ENCODE measurements around the gene KCNAB1.
A peak's percentile ranks its signal among the peaks of the same experiment; 100 is the strongest.
"Not testable (repeated sequence)": the region's sequence is repeated elsewhere in the genome, so short reads cannot be mapped to it uniquely, and the experiment has no call there.

KCNAB1 gene

DNA sequence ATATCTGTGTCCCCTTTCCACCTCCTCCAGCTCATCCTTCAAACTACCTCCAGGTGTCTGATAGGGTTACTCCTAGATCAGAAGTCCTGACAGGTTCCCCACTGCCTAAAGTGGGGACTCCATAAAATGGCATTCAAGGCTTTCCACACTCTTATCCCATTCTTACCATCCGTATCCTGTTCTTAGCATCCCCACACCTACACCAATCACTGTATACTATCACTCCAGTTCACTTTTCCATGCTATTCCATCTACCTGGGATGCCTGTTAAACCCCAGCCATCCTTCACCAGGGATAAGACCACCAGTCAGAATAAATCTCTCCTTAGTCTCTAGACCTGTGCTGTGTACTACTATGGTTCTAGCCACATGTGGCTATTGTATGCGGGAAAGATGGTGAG, 415.4 kb downstream of the KCNAB1 start:
- DNase-seq (ENCODE audit: low read depth, low spot score) = no peak

DNA sequence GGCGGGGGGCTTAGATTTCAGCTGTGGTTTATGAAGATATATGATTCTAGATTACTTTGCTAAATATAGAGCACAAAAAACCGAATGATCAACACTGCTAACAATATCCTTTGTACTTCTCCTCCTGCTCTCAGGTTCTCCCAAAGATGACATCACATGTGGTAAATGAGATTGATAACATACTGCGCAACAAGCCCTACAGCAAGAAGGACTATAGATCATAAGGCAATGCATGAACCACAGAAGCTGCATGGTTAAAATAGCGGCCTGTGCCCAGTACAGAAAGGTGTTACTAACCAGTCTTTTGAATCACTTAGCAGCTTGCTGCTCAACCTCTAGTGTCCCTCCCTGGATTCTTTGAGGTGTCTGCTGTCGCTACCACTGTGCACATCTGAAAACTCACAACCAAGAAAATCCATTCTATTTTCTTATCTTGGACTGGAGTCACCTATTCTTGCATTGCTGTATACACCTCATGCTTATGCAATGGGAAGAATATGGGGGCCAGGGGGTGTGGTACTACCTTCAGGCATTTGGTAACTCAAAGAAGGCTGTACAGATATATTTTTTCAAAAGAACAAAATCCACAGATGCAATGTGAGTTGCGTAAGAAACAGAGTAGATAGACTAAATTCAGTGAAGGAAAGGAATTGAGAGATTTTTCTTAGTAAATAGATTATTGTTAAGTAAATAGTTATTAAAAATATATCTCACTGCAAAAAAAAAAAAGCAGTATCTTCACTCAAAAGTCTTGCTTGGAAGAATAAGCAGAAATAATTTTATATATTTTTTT, 416.3 kb downstream of the KCNAB1 start:
- DNase-seq (ENCODE audit: low read depth, low spot score) = no peak

DNA sequence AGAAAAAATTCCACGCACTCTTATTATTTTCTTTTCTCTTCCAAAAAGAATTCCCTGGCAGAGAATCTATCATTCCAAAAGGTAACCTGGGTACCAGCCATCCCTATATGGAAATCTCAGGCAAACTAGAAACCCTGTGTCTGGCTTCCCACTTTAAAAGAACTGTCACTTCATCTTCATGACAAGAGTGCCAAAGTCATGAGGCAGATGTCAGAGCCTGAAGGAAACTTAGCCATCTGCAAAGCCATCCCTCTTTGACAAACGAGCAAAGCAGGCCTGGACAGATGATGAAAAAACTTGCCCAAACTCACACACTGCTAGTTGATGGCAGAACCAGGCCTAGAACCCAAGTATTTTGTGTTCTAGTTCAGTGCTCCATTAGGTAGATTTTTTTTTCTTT, 418.7 kb downstream of the KCNAB1 start:
- DNase-seq (ENCODE audit: low read depth, low spot score) = no peak

GRCh38 chr3:156539802-156540201, 419.4 kb downstream of the KCNAB1 start:
- DNase-seq (ENCODE audit: low read depth, low spot score) = no peak

DNA sequence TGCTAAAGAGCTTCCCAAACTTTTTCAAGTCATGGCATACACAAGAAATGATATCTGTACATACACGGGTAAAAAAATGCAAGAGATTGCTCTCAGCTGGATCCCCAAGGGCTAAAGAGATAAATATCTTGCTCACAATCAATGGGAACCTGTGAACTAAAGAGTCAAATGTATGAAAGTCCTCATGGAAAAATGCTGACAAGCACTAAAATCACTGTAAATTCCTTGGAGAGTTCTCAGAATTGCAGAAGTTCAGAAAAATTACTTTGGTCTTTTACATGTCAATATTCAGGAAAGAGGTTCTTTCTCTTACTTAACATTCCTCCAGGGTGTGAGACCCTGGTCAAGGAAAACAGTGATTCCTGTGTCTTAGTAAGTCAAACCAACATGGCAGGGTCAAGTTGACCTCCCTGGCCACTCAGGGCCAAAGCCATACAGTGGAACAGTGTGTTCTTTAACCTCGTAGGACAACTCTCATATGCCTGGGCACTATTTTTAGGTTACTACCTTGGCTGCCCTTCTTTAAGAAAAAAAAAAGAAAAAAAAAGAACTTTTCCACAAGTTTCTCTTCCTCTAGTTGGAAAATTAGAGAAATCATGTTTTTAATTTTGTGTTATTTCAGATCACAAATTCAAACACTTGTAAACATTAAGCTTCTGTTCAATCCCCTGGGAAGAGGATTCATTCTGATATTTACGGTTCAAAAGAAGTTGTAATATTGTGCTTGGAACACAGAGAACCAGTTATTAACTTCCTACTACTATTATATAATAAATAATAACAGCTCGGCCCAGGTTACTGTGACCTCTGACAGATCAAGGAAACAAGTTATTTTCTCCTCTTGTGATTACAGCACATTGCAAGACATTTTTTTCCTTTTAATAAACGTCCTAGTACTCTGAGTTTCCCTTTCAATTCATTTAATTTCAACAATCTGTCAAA, 422.0 kb downstream of the KCNAB1 start:
- DNase-seq (ENCODE audit: low read depth, low spot score) = no peak

- DNase-seq (ENCODE audit: low read depth, low spot score) = no peak
Observed at GRCh38 chr3:156543043-156543555, 422.7 kb downstream of the KCNAB1 start.

- no peak for DNase-seq (ENCODE audit: low read depth, low spot score)
Observed at GRCh38 chr3:156547637-156548036, 427.3 kb downstream of the KCNAB1 start.

GRCh38 chr3:156548041-156548687, 427.8 kb downstream of the KCNAB1 start:
- no peak for DNase-seq (ENCODE audit: low read depth, low spot score)

DNA sequence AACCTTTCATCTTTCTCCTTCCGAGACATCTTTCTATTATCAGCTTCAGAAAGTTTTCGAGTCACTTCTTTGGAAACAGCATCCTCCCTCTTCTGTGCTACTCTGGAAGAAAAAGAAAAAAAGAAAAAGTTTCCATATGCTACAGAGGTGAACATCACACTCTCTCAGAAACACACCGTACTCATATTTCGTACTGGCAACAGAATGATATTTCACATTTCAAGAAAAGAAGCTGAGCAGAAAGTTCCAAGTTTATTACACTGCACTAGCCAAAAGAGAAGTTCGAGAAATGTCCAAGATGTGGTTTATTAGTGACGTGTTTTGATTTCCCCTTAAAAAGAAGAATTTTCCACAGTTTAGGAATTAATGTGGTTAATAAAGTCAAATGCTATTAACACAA, 428.5 kb downstream of the KCNAB1 start:
- DNase-seq (ENCODE audit: low read depth, low spot score) = no peak

- DNase-seq (ENCODE audit: low read depth, low spot score) = no peak
Observed at GRCh38 chr3:156551261-156551660, 430.9 kb downstream of the KCNAB1 start.

GRCh38 chr3:156551746-156552145, 431.4 kb downstream of the KCNAB1 start:
- DNase-seq (ENCODE audit: low read depth, low spot score) = no peak

DNA sequence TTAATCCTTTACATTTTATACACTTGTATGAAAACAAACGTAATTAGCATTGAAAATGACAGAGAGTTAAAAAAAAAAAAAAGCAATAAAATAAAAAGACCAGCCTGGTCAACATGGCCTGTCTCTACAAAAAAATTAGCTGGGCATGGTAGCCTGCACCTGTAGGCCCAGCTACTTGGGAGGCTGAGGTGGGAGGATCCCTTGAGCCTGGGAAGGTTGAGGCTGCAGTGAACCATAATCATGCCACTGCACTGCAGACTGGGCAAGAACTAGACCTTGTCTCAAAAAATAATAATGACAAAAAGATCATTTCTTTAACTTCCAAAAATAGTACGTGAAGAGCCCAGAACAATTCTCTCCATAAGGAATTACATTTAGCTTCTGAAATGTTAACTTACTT, 432.6 kb downstream of the KCNAB1 start:
- DNase-seq (ENCODE audit: low read depth, low spot score) = no peak

DNA sequence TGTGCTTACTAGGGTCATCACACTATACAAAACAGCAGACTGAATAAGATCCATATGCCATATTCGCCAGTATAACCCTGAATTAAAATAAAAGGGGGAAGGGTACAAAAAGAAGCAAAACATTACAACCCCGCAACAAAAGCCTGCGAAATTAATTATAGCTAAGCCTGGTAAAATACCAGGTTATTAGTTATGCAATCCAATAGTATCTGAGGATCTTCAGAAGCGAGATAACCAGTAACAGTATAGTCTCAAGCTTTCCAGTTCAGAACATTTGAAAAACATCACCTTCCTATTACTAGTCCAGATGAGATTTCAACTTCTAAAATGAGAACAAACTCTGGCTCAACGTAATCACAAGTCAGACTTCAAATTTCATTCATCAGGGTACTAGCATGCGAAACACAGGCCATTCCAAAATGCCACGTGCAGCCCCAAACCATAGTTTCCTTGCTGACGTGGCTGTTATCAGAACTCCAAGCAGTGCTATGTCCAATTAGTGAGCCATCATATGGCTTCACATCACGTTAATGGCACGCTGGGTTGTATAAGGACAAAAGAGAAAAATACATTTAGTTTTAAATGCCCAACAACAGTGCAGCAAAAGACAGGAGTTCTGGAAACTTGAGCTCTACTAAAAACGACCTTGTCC, 433.5 kb downstream of the KCNAB1 start:
- peak; percentile 42 for DNase-seq (ENCODE audit: low read depth, low spot score)

- no peak for DNase-seq (ENCODE audit: low read depth, low spot score)
Observed at GRCh38 chr3:156554515-156554841, 434.1 kb downstream of the KCNAB1 start.

- peak; percentile 99 for DNase-seq (ENCODE audit: low read depth, low spot score)
Observed at GRCh38 chr3:156554842-156555687, 434.7 kb downstream of the KCNAB1 start, which contains the start of gene SSR3. TSS of gene SSR3 (minus strand) at chr3:156555117. CDS start at chr3:156555089, 28 bp downstream.

GRCh38 chr3:156558389-156558788, 438.0 kb downstream of the KCNAB1 start:
- DNase-seq (ENCODE audit: low read depth, low spot score) = no peak

DNA sequence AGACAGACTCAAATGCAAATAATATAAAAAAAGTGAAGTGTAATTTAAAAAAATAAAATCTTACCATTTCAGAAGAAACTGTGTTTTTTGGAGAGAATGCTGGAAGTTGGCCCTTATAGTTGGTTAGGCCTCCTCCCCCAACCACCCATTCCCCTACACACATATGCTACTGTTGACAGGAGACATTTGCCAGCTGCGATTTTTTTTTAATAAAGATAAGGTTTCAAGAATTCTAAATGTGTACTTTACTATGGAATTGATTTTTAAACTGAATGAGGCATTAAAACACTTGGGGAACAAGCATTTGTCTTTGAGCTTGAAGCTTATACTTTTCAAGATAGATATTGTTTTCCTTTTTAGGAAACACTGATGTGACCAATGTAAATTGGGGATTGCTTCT, 438.9 kb downstream of the KCNAB1 start:
- no peak for DNase-seq (ENCODE audit: low read depth, low spot score)

DNA sequence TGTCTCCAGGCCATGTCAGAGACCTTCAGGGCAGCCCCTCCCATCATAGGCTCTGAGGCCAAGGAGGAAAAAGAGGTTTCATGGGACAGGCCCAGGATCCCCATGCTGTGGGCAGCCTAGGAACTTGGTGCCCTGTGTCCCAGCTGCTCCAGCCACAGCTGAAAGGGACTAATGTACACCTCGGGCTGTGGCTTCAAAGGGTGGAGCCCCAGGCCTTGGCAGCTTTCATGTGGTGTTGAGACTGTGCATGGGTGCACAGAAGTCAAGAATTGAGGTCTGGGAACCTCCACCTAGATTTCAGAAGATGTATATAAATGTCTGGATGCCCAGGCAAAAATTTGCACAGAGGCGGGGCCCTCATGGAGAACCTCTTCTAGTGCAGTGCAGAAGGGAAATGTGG, 441.2 kb downstream of the KCNAB1 start:
- no peak for DNase-seq (ENCODE audit: low read depth, low spot score)

- DNase-seq (ENCODE audit: low read depth, low spot score) = not testable (repeated sequence)
Observed at GRCh38 chr3:156562486-156562885, 442.1 kb downstream of the KCNAB1 start.

- DNase-seq (ENCODE audit: low read depth, low spot score) = no peak
Observed at GRCh38 chr3:156563900-156564682, 443.7 kb downstream of the KCNAB1 start.

Data from ELF-1 (cell line).